ENCODE results near the gene ST7. TPM values are rescaled to one million over a fixed set of nuclear protein-coding genes. Genes with fewer than 3 reads are reported as not detected.

The ST7 gene, protein sequence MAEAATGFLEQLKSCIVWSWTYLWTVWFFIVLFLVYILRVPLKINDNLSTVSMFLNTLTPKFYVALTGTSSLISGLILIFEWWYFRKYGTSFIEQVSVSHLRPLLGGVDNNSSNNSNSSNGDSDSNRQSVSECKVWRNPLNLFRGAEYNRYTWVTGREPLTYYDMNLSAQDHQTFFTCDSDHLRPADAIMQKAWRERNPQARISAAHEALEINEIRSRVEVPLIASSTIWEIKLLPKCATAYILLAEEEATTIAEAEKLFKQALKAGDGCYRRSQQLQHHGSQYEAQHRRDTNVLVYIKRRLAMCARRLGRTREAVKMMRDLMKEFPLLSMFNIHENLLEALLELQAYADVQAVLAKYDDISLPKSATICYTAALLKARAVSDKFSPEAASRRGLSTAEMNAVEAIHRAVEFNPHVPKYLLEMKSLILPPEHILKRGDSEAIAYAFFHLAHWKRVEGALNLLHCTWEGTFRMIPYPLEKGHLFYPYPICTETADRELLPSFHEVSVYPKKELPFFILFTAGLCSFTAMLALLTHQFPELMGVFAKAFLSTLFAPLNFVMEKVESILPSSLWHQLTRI
- 17.1 and 18.4 TPM in 2 replicates for total RNA-seq

DNA sequence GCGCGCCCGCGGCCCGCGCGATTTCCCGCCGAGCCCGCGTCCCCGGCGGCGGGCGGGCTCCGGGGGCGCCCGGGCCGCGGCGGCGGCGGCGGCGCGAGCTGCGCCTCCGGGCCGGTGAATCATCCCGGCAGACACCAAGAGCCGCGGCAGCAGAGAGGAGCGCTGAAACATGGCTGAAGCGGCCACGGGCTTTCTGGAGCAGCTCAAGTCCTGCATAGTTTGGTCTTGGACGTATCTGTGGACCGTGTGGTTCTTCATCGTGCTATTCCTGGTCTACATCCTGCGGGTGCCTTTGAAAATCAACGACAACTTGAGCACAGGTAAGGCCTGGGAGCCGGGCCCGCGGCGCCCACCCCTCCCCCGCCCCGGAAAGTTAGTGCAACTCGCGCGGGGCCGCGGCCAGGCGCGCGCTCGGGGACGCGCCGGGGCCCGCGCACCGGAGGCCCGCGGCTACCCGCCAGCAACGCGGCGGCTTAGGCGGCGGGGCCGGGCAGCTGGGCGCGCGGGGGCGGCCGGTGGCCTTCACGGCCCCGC is at the start of gene ST7:
Gene ST7 (plus strand): TSS at position 130 of the 534 bp plus-strand sequence. CDS start 40 bp downstream, at position 170.

Small RNA genes within 50 kb of the gene (small RNA-seq; reads per million reads assigned to genes)
- gene AC002542.1, result not detected
- not detected for gene MTCYBP6
- not detected for gene RF00019
- not detected for gene RF02179
- gene RF02180, result not detected
- gene RF02181, result not detected
- not detected for gene RF02183
- not detected for gene RF02184
- gene RF02185, result not detected
- gene RF02188, result not detected
- not detected for gene RNA5SP239

Other genes with a start within 250 kb of the ST7 start
- gene CAPZA2, start 90.9 kb upstream of the ST7 start, total RNA-seq, result 190 and 215 TPM in 2 replicates

All from articular chondrocyte of knee joint (primary cell).